HG03066 (cell line): ENCODE data around the gene TGFBR1.

Experiments used
- ATAC-seq: cut with Tn5 transposase; IDR thresholded peaks from one replicate; pipeline ENCODE4 v1.9.1; 2021; ENCODE audit warnings: low read depth; ENCODE audit not compliant: unreplicated experiment

TGFBR1 gene

DNA sequence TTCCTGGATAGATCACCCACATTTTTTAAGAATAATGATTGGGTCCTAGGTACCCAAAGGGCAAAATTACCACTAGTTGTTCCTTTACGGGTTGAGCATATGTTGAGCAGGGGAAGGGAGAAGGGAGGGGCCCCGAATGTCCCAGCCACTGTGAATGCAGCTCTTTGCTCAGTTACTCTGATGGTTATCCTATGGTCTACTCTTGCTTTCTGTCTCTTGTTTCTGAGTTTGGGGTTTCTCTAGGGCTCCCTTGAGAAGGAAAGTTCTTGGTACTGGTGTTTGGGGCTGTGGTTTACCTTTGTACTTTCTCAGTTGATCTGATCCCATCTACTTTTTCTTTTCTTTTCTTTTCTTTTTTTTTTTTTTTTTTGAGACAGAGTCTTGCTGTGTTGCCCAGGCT lies 61.2 kb downstream of the TGFBR1 start:
- no peak for ATAC-seq

DNA sequence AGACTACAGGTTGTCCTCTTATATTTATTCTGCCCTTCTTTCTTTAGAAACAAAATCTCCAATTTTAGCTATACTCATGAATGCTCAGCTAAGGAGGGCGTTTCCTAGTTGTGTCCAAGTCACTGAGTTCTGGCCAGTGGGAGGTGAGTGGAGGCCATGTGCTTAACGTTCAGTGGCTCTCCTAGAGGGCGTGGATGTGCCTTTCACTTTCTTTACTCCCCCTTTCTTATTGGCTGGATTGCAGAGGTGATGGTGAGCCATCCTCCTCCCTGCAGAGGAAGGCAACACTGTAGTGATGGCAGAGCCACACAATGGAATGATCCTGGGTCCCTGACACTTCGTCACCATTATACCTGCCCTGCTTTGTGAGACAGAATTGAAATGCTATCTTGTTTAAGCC lies 62.2 kb downstream of the TGFBR1 start:
- ATAC-seq, result no peak

- no peak for ATAC-seq
Measured at GRCh38 chr9:99167694-99168093, 62.8 kb downstream of the TGFBR1 start.

DNA sequence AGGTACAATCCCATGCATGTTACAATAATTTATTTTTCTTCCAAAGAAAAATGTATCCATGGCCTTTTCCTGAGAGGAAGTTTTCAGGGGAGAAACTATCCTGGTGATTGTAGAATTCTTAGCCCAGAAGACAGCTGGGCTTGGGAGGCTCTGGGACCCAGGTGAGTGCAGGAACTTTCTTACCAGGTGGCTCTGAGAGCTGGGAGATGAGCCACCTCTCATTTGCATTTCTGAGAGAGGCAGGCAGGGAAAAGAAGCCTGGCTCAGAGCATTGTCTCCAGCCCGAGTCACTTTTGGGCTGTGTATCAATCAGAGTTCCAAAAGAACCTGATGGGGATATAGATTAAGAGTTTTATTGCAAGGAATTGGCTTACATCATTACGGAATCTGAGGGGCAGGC lies 64.2 kb downstream of the TGFBR1 start:
- ATAC-seq, result no peak

DNA sequence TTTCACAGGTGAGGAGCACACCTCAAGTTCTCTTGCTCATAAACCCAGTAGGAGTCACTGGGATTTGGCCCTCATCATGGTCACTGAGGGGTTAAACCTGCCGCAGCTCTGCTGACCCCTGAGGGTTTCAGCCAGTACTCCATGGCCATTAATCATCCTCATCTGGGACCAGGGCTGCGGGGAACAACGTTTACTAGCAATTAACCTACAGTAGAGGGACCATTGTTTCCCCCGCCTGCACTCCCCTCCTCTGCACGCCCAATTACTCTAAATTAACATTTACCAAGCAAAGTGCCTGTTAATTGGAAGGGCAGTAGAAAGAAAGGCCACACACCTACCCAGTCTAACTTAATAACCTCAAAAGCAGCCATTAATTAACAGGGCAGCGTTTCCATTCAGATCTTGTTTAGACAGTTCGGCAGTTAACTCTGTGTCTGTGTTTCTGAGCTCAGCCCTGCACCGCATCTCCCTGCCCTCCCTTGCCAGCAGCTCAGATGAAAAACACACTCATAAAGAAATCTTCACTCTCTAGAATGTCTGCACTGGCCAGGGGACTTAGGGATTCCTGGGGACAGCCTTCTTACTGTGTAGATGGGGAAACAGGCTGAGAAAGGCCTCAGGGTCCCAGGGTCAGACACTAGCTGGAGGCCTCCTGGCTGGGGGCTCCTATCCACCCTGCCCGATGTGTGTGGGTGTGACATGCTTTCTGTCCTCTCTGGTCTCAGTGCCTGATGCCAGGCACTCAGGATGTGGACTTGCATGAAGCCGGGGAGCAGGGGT lies 65.3 kb downstream of the TGFBR1 start:
- no peak for ATAC-seq

- no peak for ATAC-seq
Measured at GRCh38 chr9:99171225-99172123, 66.6 kb downstream of the TGFBR1 start.

GRCh38 chr9:99172124-99173091 lies 67.5 kb downstream of the TGFBR1 start:
- ATAC-seq, result no peak

GRCh38 chr9:99173570-99174504 lies 68.9 kb downstream of the TGFBR1 start:
- ATAC-seq, result no peak

DNA sequence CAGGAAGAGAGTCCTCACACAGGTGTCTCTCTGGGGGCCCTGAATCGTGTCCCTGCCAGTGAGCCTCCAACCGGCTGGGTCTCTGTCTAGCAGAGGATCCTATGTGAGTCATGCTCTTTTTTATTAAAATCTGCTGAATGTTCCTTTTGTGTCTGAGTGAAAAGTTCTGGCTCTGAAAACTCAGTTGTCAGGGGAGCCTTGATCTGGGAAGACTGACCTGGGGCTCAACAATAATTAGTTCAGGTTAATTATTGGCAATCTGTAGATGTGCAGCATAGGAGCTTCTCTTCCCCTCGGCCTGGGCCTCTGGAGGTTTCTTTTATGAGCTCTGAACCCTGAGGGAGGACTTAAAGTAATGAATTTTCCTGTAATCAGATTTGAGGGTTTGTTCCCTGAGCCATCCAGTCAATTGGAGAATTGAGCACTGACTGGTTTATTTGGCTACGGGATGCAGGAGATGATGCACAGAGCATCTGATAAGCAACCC lies 71.7 kb downstream of the TGFBR1 start:
- no peak for ATAC-seq

- no peak for ATAC-seq
Measured at GRCh38 chr9:99177576-99178366, 72.9 kb downstream of the TGFBR1 start.

- ATAC-seq, result no peak
Measured at GRCh38 chr9:99178912-99179872, 74.3 kb downstream of the TGFBR1 start.

- ATAC-seq, result peak; percentile 48
Measured at GRCh38 chr9:99180199-99180598, 75.3 kb downstream of the TGFBR1 start.

- ATAC-seq, result no peak
Measured at GRCh38 chr9:99180662-99181061, 75.7 kb downstream of the TGFBR1 start.

DNA sequence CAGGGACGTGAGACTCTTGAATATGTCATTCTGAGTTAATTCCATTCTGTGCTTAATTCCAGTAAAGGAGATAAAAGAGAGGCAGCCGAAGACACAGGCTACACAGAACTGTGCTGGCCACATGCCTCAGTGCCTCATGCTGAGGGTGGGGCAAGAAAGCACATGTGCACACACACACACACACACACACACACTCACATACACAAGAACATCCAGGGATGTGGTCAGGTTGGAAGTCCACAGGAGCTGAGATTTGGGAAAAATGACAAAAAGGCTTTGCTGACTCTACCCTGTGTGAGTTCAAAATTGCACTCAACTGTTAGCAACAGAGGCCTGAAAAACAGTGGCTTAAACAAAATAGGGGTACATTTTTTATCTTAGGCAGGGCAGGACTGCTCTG lies 76.3 kb downstream of the TGFBR1 start:
- no peak for ATAC-seq

DNA sequence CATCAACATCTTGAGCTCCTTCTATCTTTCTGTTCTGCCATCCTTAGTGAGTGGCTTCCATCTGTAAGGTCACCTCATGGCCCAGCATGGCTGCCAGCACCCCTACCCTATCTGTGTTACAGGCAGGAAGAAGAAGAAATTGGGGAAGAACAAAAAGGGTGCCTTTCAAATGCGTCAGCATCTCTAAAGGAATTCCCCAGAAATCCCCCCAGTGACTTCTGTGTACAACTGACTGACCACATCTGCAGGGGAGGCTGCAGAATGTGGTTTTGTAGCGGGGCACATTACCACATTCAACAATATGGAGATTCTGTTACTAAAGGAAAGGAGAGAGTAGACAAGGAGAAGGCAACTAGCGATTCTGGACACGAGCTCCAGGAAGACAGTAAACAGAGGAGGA lies 76.7 kb downstream of the TGFBR1 start:
- peak; percentile 36 for ATAC-seq

DNA sequence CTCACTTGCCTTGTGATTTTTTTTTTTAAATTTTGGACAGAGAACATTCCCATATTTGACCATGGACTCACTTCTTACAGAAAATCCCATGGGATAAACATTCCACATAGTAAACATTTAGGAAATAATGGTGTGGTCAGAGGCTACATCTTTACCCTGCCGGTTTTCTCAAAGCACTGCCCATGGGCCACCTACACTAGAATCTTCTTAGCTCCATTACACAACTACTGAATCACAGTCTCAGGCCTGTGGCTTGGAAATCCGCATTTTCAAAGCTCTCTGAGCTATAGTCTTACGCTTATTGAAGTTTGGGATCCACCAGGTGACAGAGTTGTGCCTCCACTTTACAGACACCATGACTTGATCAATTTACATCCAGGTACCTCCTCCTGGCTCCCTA lies 77.4 kb downstream of the TGFBR1 start:
- no peak for ATAC-seq

GRCh38 chr9:99183616-99184015 lies 78.7 kb downstream of the TGFBR1 start:
- no peak for ATAC-seq

DNA sequence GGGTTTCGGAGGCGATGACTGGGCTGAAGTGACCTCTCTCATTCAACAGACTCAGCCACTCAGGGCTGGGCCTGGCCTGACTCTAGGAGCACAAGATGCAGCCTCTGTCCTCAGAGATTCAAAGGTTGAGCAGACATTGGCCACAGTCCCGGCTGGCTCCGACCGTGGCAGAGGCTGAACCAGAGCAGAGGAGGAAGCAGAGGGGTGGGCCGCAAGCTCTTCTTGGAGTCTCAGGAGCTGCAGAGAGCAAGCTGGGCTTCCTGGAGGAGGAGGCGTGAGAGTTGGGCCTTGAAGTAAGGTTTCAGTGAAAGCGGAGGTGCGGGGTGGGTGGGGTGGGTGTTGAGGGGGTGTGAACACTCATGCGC lies 79.2 kb downstream of the TGFBR1 start:
- peak; percentile 6 for ATAC-seq
